Body of pancreas (tissue), 4 donors: ENCODE results near the gene KCNF1.

Experiments
- CTCF ChIP-seq, 7 experiments: fragments of 450-650 bp in 4 of 7; fragments of 200-600 bp in 3 of 7; sonication (generic) in 3 of 7; IDR thresholded peaks; one replicate each; pipeline ENCODE4 v1.5.1; 2016 to 2019; ENCODE audit warnings: antibody characterized with exemption in 7 of 7
- POLR2A ChIP-seq, 3 donors: fragments of 450-650 bp; IDR thresholded peaks; one replicate each; pipeline ENCODE4 v1.6.1; 2016; ENCODE audit warnings: antibody characterized with exemption in 3 of 3, mild to moderate bottlenecking in 2 of 3

GRCh38 chr2:10871978-10872377 is 39.8 kb upstream of the KCNF1 start:
- no peak for TF ChIP-seq POLR2A (IDR thresholded peaks at IDR 0.05)
- no peak for TF ChIP-seq CTCF (IDR thresholded peaks at IDR 0.05)
